K562 (cell line): ENCODE measurements around the gene OR6P1.

ENCODE experiments used
- ATF1 ChIP-seq, 2 experiments: fragments of 450-650 bp in 1 of 2; IDR thresholded peaks; 2 replicates each; pipeline ENCODE4 v1.6.1; 2016; ENCODE audit warnings: missing compliant biosample characterization in 1 of 2, missing genetic modification characterization in 1 of 2
- CEBPB ChIP-seq: fragments of 450-650 bp; IDR thresholded peaks from 2 replicates; pipeline ENCODE4 v1.6.1; 2016; ENCODE audit warnings: missing genetic modification characterization, missing compliant biosample characterization
- CHD2 ChIP-seq: IDR thresholded peaks from 2 replicates; pipeline ENCODE4 v1.6.1; 2011; ENCODE audit warnings: low read depth, low read length
- CTCF ChIP-seq, 3 experiments: IDR thresholded peaks in 2 of 3; conservative IDR thresholded peaks in 1 of 3; 2 replicates each; pipeline ENCODE4 v1.5.1; 2011 to 2012; ENCODE audit warnings: low read length in 3 of 3, mild to moderate bottlenecking in 3 of 3, control low read depth in 2 of 3, improper control_type of control experiment in 1 of 3, inconsistent platforms in 1 of 3, low read depth in 1 of 3, mixed read lengths in 1 of 3, moderate library complexity in 1 of 3; ENCODE audit not compliant: insufficient read depth in 2 of 3
- DPF2 ChIP-seq: fragments of 450-650 bp; IDR thresholded peaks from 2 replicates; pipeline ENCODE4 v1.6.1; 2016
- FOXA1 ChIP-seq: fragments of 450-650 bp; IDR thresholded peaks from 2 replicates; pipeline ENCODE4 v1.6.1; 2016; ENCODE audit warnings: mild to moderate bottlenecking, borderline replicate concordance
- IFI16 ChIP-seq: fragments of 250-450 bp; sonication (Bioruptor Pico); IDR thresholded peaks from 2 replicates; pipeline ENCODE4 v2.1.2; 2022; ENCODE audit warnings: mild to moderate bottlenecking, inconsistent platforms
- ZBTB11 ChIP-seq, 3 experiments: fragments of 200-800 bp in 1 of 3; fragments of 250-450 bp in 1 of 3; fragments of 450-650 bp in 1 of 3; sonication (Bioruptor Pico) in 1 of 3; sonication (Bioruptor generic) in 1 of 3; formaldehyde crosslinking in 1 of 3; IDR thresholded peaks; 2 replicates each; pipeline versions ENCODE4 v1.6.1 to v1.8.0; 2016 to 2022; ENCODE audit warnings: mild to moderate bottlenecking in 2 of 3, missing genetic modification characterization in 2 of 3, missing compliant biosample characterization in 1 of 3, moderate library complexity in 1 of 3

- no peak for TF ChIP-seq IFI16 (CRISPR knock-in tag)
- TF ChIP-seq CHD2 = no peak
- no peak for TF ChIP-seq ATF1 (CRISPR knock-in tag; IDR thresholded peaks at IDR 0.05)
- no peak for TF ChIP-seq ATF1 (tag; IDR thresholded peaks at IDR 0.05)
- no peak for TF ChIP-seq DPF2
- TF ChIP-seq CTCF (IDR thresholded peaks at IDR 0.05 in 2 of 3, conservative IDR thresholded peaks at IDR 0.05 in 1 of 3; ENCODE audit: insufficient read depth in 2 of 3, low read depth in 1 of 3, low read length in 3 of 3) = no peak
- TF ChIP-seq FOXA1 = no peak
- TF ChIP-seq CEBPB (tag) = peak; percentile 34; the same call in 1 of the 2 replicates
- TF ChIP-seq ZBTB11 (CRISPR knock-in tag; IDR thresholded peaks at IDR 0.05) = no peak
These were observed 32.8 kb downstream of the OR6P1 start for GRCh38 chr1:158537609-158538008.
